Stomach (tissue), 9 donors: Measurements from ENCODE around the gene POF1B. TPM values are rescaled to one million over a fixed set of nuclear protein-coding genes. Genes with fewer than 3 reads are reported as not detected.
"Not testable (repeated sequence)": the region's sequence is repeated elsewhere in the genome, so short reads cannot be mapped to it uniquely, and the experiment has no call there.

Source experiments
- DNase-seq, 2 donors: peaks; one replicate each; pipeline versions ENCODE4 v3.0.0 to v3.0.0-alpha.2; 2013 to 2019
- H3K27ac ChIP-seq, 5 donors: fragments of 200-600 bp in 4 of 5; sonication (generic) in 4 of 5; one replicate each; pipeline ENCODE4 v1.5.1; 2013 to 2019; ENCODE audit warnings: mild to moderate bottlenecking in 1 of 5, moderate library complexity in 1 of 5
- H3K27me3 ChIP-seq, 3 donors: fragments of 200-600 bp; sonication (generic); one replicate each; pipeline ENCODE4 v1.5.1; 2017 to 2019; ENCODE audit warnings: mixed run types in 1 of 3
- H3K36me3 ChIP-seq, 4 donors: fragments of 200-600 bp; sonication (generic); 1 replicate in 3 of 4; 2 replicates in 1 of 4; pipeline ENCODE4 v1.5.1; 2016 to 2019
- H3K4me1 ChIP-seq, 4 donors: fragments of 200-600 bp; sonication (generic); one replicate each; pipeline ENCODE4 v1.5.1; 2016 to 2019
- H3K4me3 ChIP-seq, 4 donors: fragments of 200-600 bp; sonication (generic) in 3 of 4; one replicate each; pipeline ENCODE4 v1.5.1; 2016 to 2019; ENCODE audit warnings: mild to moderate bottlenecking in 1 of 4
- H3K9me3 ChIP-seq, 4 donors: fragments of 200-600 bp; sonication (generic); one replicate each; pipeline ENCODE4 v1.5.1; 2016 to 2019
- CTCF ChIP-seq, 7 experiments: fragments of 450-650 bp in 4 of 7; fragments of 200-600 bp in 3 of 7; sonication (generic) in 3 of 7; IDR thresholded peaks; one replicate each; pipeline ENCODE4 v1.5.1; 2016 to 2019; ENCODE audit warnings: antibody characterized with exemption in 7 of 7, control low read depth in 2 of 7, mild to moderate bottlenecking in 1 of 7
- EP300 ChIP-seq: sonication (generic); formaldehyde crosslinking; IDR thresholded peaks from one replicate; pipeline ENCODE4 v1.6.1; 2017; ENCODE audit warnings: antibody characterized with exemption
- POLR2A ChIP-seq, 4 donors: fragments of 450-650 bp; IDR thresholded peaks; one replicate each; pipeline ENCODE4 v1.6.1; 2016; ENCODE audit warnings: antibody characterized with exemption in 4 of 4, control low read depth in 2 of 4, mild to moderate bottlenecking in 1 of 4, moderate library complexity in 1 of 4
- POLR2AphosphoS5 ChIP-seq, 3 donors: sonication (generic); formaldehyde crosslinking; IDR thresholded peaks; one replicate each; pipeline ENCODE4 v1.6.1; 2016; ENCODE audit warnings: antibody characterized with exemption in 3 of 3
- WGBS, 5 donors: extraction: QIAGEN DNeasy Blood & Tissue Kit in 3 of 5; methylation state at CpG; one replicate each; pipeline versions ENCODE4 v1.1.5 to v1.1.7; 2013 to 2018; 5-methylcytosine and 5-hydroxymethylcytosine counted together
- intact Hi-C: fragments of 100-400 bp; cut with DNase I; formaldehyde crosslinking; loops from one replicate; pipeline ENCODE4 v1.15.1; 2023; ENCODE audit warnings: low total_unique reads
- polyA plus RNA-seq, 3 donors: library from polyadenylated mRNA; stranded (reverse); fragments of 200-250 nt; gene quantifications; one replicate each; pipeline ENCODE4 v1.2.3, GENCODE V29; 2013
- total RNA-seq, 5 donors: library from RNA; depleted of rRNA; stranded (reverse); fragments of >200 nt; gene quantifications; one replicate each; pipeline versions ENCODE4 v1.1.0 to v1.2.3, GENCODE V29; 2014 to 2016
- donor health status: healthy with polysubstance abuse.
- donor health status: Bipolar disorder and iron deficiency.
- donor health status: healthy.

Gene POF1B
- total and polyA plus RNA-seq, 8 donors, result 4.8 to 47.5 (median 21.7) TPM

- peak in 1 of 2 donors; percentile 32 for DNase-seq
- no peak for TF ChIP-seq POLR2A (IDR thresholded peaks at IDR 0.05)
- TF ChIP-seq POLR2AphosphoS5 (IDR thresholded peaks at IDR 0.05), result no peak
- no peak for TF ChIP-seq CTCF (IDR thresholded peaks at IDR 0.05)
- TF ChIP-seq EP300, result no peak
- Histone ChIP-seq H3K36me3 (no peaks in the 10 kb centered on the region), H3K4me3 (no peak overlapping the region), H3K27me3 (no peaks in the 10 kb centered on the region), H3K27ac (no peak overlapping the region), H3K4me1 (no peaks in the 10 kb centered on the region), H3K9me3 (peaks cover 0 to 7% (median 0%) of the 10 kb centered on the region in 4 donors)
- intact Hi-C loops, result no loop called here
- 36 to 64% (median 53%) methylated on average over 1 of the region's 1 CpG for WGBS, 5 donors
Observed at GRCh38 chrX:85359051-85359450, 20.4 kb downstream of the POF1B start.

- Histone ChIP-seq H3K27me3 (no peaks in the 10 kb centered on the region), H3K4me3 (no peak overlapping the region), H3K4me1 (no peaks in the 10 kb centered on the region), H3K36me3 (no peaks in the 10 kb centered on the region), H3K9me3 (no peaks in the 10 kb centered on the region), H3K27ac (no peak overlapping the region)
- 49 to 84% (median 73%) methylated on average over 2 of the region's 2 CpGs for WGBS, 5 donors
- intact Hi-C loops, result no loop called here
- TF ChIP-seq CTCF (IDR thresholded peaks at IDR 0.05) (no peak), POLR2A (IDR thresholded peaks at IDR 0.05) (no peak), POLR2AphosphoS5 (IDR thresholded peaks at IDR 0.05) (no peak), EP300 (no peak)
- DNase-seq, result no peak
Observed at GRCh38 chrX:85345523-85345922, 33.9 kb downstream of the POF1B start.

GRCh38 chrX:85327060-85327333 is 52.5 kb downstream of the POF1B start:
- H3K36me3 ChIP-seq, result peaks cover 0 to 10% (median 0%) of the 10 kb centered on the region in 4 donors
- no peaks in the 10 kb centered on the region for H3K27me3 ChIP-seq
- 74 to 100% (median 93%) methylated on average over 1 to 2 of the region's 2 CpGs for WGBS, 5 donors
- no peak overlapping the region for H3K4me3 ChIP-seq
- H3K4me1 ChIP-seq, result no peaks in the 10 kb centered on the region
- H3K27ac ChIP-seq, result no peak overlapping the region
- no peak for DNase-seq
- intact Hi-C loops, result no loop called here
- no peak for TF ChIP-seq EP300
- TF ChIP-seq POLR2AphosphoS5 (IDR thresholded peaks at IDR 0.05), result no peak
- TF ChIP-seq POLR2A (IDR thresholded peaks at IDR 0.05), result no peak
- no peak for TF ChIP-seq CTCF (IDR thresholded peaks at IDR 0.05)
- H3K9me3 ChIP-seq, result peaks cover 0 to 8% (median 4%) of the 10 kb centered on the region in 4 donors

- TF ChIP-seq POLR2AphosphoS5 (IDR thresholded peaks at IDR 0.05), result no peak
- no peak for TF ChIP-seq POLR2A (IDR thresholded peaks at IDR 0.05)
- TF ChIP-seq EP300, result no peak
- TF ChIP-seq CTCF (IDR thresholded peaks at IDR 0.05), result no peak
- 83 to 100% (median 98%) methylated on average over 9 to 29 of the region's 29 CpGs for WGBS, 5 donors
- intact Hi-C loops, result no loop called here
Observed at GRCh38 chrX:85326234-85327059, 53.0 kb downstream of the POF1B start.

GRCh38 chrX:85311348-85311747 is 68.1 kb downstream of the POF1B start:
- intact Hi-C loops, H3K9me3 ChIP-seq, H3K4me3 ChIP-seq, H3K27ac ChIP-seq, H3K36me3 ChIP-seq, DNase-seq, H3K27me3 ChIP-seq, H3K4me1 ChIP-seq: not testable (repeated sequence)
- 88 to 97% (median 94%) methylated on average over 2 of the region's 2 CpGs for WGBS, 5 donors

More at GRCh38 chrX:85326234-85327059, 53.0 kb downstream of the POF1B start:
- Histone ChIP-seq H3K27ac (no peak overlapping the region), H3K36me3 (peaks cover 0 to 10% (median 0%) of the 10 kb centered on the region in 4 donors), H3K9me3 (peaks cover 0 to 8% (median 4%) of the 10 kb centered on the region in 4 donors), H3K27me3 (no peaks in the 10 kb centered on the region), H3K4me3 (no peak overlapping the region), H3K4me1 (no peaks in the 10 kb centered on the region)
- peak; percentile 0 to 24 for DNase-seq
